Uterine smooth muscle cell (primary cell): ENCODE measurements around the gene NUP133. TPM values are rescaled to one million over a fixed set of nuclear protein-coding genes. Genes with fewer than 3 reads are reported as not detected.

ENCODE experiments used
- total RNA-seq: library from RNA; depleted of rRNA; stranded (reverse); fragments of >200 nt; gene quantifications from 2 replicates; pipeline ENCODE4 v1.2.3, GENCODE V29; 2014

NUP133 gene
- total RNA-seq: 38.6 and 42.2 TPM in 2 replicates

DNA sequence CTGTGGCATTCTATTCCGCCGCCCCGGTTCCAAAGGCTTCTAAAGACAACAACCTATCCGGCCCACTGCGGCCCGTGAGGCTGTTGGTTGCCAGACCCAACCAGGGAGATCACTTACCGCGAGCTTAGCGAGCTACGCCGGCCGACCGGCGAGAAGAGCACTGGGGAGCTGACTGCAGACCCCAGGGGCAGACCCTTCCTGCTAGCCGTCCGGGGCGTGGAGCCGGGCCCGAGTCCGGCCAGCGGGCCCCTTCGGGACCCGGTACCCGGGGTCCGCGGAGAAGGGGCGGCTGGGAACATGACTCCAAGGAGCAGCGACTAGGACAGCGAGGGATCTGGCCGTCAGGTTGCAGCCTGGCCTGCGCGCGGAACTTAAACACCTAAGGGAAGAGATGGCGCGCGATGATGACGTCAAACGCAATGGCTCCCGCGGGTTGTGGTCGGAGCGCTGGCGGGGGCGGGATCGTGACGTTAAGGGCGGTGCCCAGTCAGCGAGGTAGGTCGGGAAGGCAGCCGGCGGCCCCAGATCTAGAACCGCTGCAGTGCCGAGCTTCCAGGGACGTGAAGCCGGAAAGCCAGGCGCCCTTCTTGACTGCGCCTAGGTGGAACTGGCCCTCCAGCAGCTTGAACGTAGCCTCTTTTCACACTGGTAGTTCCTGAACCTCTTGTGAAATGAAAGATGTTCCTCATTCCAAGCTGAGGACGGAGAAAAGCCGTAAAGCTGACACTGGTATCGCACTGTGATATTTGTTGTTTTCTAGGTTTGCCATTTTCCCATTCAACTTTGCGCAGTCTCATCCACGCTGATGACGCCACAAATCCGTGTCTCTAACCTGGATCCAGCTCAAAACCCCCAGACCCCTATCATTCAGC, at the start of gene NUP133:
NUP133 (minus strand) TSS at position 391 of the 872 bp plus-strand sequence; CDS start at position 299, 92 bp downstream.

DNA sequence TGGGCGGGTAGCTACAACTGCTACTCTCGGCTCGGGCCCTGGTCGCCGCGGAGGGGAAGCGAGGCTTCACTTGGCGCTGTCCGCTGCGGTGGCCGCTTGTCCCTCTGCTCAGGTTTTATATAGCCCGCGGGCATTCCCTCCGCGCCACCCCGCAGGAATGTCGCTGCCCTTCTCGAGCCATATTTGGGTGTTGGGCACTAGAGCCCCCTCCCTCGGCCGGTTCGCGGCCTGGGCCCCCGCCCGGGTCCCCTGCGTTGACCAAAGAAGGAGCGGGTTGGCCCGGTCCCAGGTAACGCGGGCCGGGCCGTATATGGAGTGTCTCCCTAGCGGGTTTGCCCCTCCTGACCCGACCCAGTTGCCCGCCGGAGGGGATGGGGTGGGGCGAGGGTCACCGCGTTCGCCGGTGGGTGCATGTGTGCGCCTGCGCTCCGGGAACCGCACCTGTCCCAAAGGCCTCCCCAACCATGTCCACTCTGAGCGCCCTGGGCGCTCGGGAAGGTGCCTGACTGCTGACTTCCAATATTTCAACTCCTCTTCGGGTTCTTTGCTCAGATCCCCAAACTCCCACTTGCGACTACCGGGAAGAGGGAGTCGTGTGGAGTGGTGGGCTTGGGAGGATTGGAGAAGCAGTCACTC, 74.0 kb downstream of the NUP133 start, which contains the start of gene ACTA1:
ACTA1 (minus strand) TSS at position 90 of the 636 bp plus-strand sequence. CDS start 979 bp downstream, outside the sequence.

Other genes starting within 250 kb of the NUP133 start
- 19.8 and 26.4 TPM in 2 replicates for gene RAB4A, start 237.2 kb downstream of the NUP133 start, total RNA-seq
- gene CCSAP, start 165.3 kb downstream of the NUP133 start, total RNA-seq: 8.2 and 12.7 TPM in 2 replicates
- not detected in 2 replicates for gene ACTA1, start 74.2 kb downstream of the NUP133 start, total RNA-seq
- gene ABCB10, start 50.4 kb upstream of the NUP133 start, total RNA-seq: 15.9 and 22.6 TPM in 2 replicates
- gene TAF5L, start 117.8 kb upstream of the NUP133 start, total RNA-seq: 13.6 and 20.6 TPM in 2 replicates
- 11.4 and 16.0 TPM in 2 replicates for gene URB2, start 117.9 kb upstream of the NUP133 start, total RNA-seq